GM23248 (cell line): Measurements from ENCODE around the gene RIC3. TPM values are rescaled to one million over a fixed set of nuclear protein-coding genes. Genes with fewer than 3 reads are reported as not detected.

Experiments
- DNase-seq: peaks from one replicate; pipeline ENCODE4 v3.0.0-alpha.2; 2015
- H2AFZ ChIP-seq: fragments of 200-600 bp; sonication (generic); 2 replicates; pipeline ENCODE4 v1.6.1; 2016; ENCODE audit warnings: antibody characterized with exemption
- H3F3A ChIP-seq: fragments of 200-600 bp; sonication (generic); 2 replicates; pipeline ENCODE4 v1.6.1; 2016; ENCODE audit warnings: mild to moderate bottlenecking, antibody characterized with exemption, mixed run types; ENCODE audit not compliant: insufficient read depth
- H3K27ac ChIP-seq: fragments of 200-600 bp; sonication (generic); 2 replicates; pipeline ENCODE4 v1.5.1; 2016; ENCODE audit warnings: mild to moderate bottlenecking
- H3K27me3 ChIP-seq: fragments of 200-600 bp; sonication (generic); replicated peaks from 2 replicates; pipeline ENCODE4 v1.6.1; 2016; ENCODE audit warnings: mild to moderate bottlenecking; ENCODE audit not compliant: insufficient read depth
- H3K36me3 ChIP-seq: fragments of 200-600 bp; sonication (generic); 2 replicates; pipeline ENCODE4 v1.6.1; 2016; ENCODE audit warnings: low read depth, mild to moderate bottlenecking
- H3K4me1 ChIP-seq: fragments of 200-600 bp; sonication (generic); 2 replicates; pipeline ENCODE4 v1.6.1; 2016; ENCODE audit warnings: mild to moderate bottlenecking; ENCODE audit not compliant: insufficient read depth
- H3K4me2 ChIP-seq: fragments of 200-600 bp; sonication (generic); one replicate; pipeline ENCODE4 v1.6.1; 2016; ENCODE audit warnings: mild to moderate bottlenecking; ENCODE audit not compliant: unreplicated experiment
- H3K4me3 ChIP-seq: fragments of 200-600 bp; sonication (generic); 2 replicates; pipeline ENCODE4 v1.5.1; 2016; ENCODE audit warnings: mild to moderate bottlenecking
- H3K79me2 ChIP-seq: fragments of 200-600 bp; sonication (generic); 2 replicates; pipeline ENCODE4 v1.6.1; 2016; ENCODE audit warnings: mild to moderate bottlenecking; ENCODE audit not compliant: insufficient read depth
- H3K9ac ChIP-seq: fragments of 200-600 bp; sonication (generic); 2 replicates; pipeline ENCODE4 v1.6.1; 2016; ENCODE audit warnings: mild to moderate bottlenecking
- H3K9me2 ChIP-seq: fragments of 200-600 bp; sonication (generic); 2 replicates; pipeline ENCODE4 v1.6.1; 2016; ENCODE audit warnings: mixed run types, mild to moderate bottlenecking, moderate library complexity; ENCODE audit not compliant: insufficient read depth
- H3K9me3 ChIP-seq: fragments of 200-600 bp; sonication (generic); one replicate; pipeline ENCODE4 v1.6.1; 2017; ENCODE audit warnings: low read depth
- H4K20me1 ChIP-seq: fragments of 200-600 bp; sonication (generic); 2 replicates; pipeline ENCODE4 v1.6.0; 2016; ENCODE audit not compliant: insufficient read depth
- EZH2 ChIP-seq: fragments of 200-600 bp; sonication (generic); IDR thresholded peaks from 2 replicates; pipeline ENCODE4 v1.6.1; 2018; ENCODE audit warnings: antibody characterized with exemption, mild to moderate bottlenecking; ENCODE audit not compliant: insufficient read depth, poor library complexity, severe bottlenecking
- EZH2phosphoT487 ChIP-seq: fragments of 200-600 bp; sonication (generic); IDR thresholded peaks from 2 replicates; pipeline ENCODE4 v1.6.1; 2018; ENCODE audit warnings: antibody characterized with exemption, moderate library complexity, mild to moderate bottlenecking, low read depth; ENCODE audit not compliant: insufficient read depth
- WGBS, 2 experiments: methylation state at CpG; one replicate each; pipeline ENCODE4 v1.1.6; 2015 to 2017; ENCODE audit warnings: low lambda C conversion rate in 2 of 2, low coverage in 1 of 2; ENCODE audit errors: missing lambda C conversion rate in 2 of 2; 5-methylcytosine and 5-hydroxymethylcytosine counted together
- in situ Hi-C: fragments of 300-500 bp; cut with MboI; formaldehyde crosslinking; loops from 2 replicates; pipeline ENCODE4 v1.15.0; 2020
- polyA plus RNA-seq: library from polyadenylated mRNA; unstranded; fragments of >200 nt; fragmentation: Nextera tagmentation; extraction: Ambion mirVana; gene quantifications from 2 replicates; pipeline ENCODE4 v1.2.1, GENCODE V29; 2016
- total RNA-seq: library from RNA; depleted of rRNA; stranded (reverse); fragments of >200 nt; shearing (Covaris generic); gene quantifications from 2 replicates; pipeline ENCODE4 v1.2.3, GENCODE V29; 2014

RIC3 gene
- total and polyA plus RNA-seq, 2 experiments from 2014 or later: 0.06 TPM; not detected in 1

- Histone ChIP-seq H3K9ac (no peak overlapping the region), H3K36me3 (peaks cover 7% of the 10 kb centered on the region; the same call in 1 of the 2 replicates), H3K4me3 (no peak overlapping the region), H3K9me3 (no peaks in the 10 kb centered on the region), H3K27me3 (no peaks in the 10 kb centered on the region), H3K27ac (no peak overlapping the region), H3K9me2 (no peaks in the 10 kb centered on the region), H3K79me2 (no peaks in the 10 kb centered on the region), H2AFZ (no peak overlapping the region), H3K4me1 (no peaks in the 10 kb centered on the region), H4K20me1 (no peaks in the 10 kb centered on the region), H3F3A (no peaks in the 10 kb centered on the region), H3K4me2 (peak overlapping the region; percentile 13)
- DNase-seq: peak; percentile 9
- in situ Hi-C loops: no loop called here
- TF ChIP-seq EZH2 (no peak), EZH2phosphoT487 (no peak)
- 9 to 13% methylated on average over 8 of the region's 8 CpGs for WGBS, 2 experiments
Observed at GRCh38 chr11:8111636-8112035, 57.2 kb downstream of the RIC3 start.

- no peaks in the 10 kb centered on the region for H3K4me1 ChIP-seq
- no peaks in the 10 kb centered on the region for H3K79me2 ChIP-seq
- 69 to 79% methylated on average over 4 of the region's 4 CpGs for WGBS, 2 experiments
- no peak for TF ChIP-seq EZH2phosphoT487
- no peak for TF ChIP-seq EZH2
- no peak overlapping the region for H2AFZ ChIP-seq
- no peaks in the 10 kb centered on the region for H4K20me1 ChIP-seq
- H3K9ac ChIP-seq: no peak overlapping the region
- H3K4me2 ChIP-seq: no peak overlapping the region
- no peak for DNase-seq
- no peak overlapping the region for H3K4me3 ChIP-seq
- H3K9me2 ChIP-seq: no peaks in the 10 kb centered on the region
- no peaks in the 10 kb centered on the region for H3K9me3 ChIP-seq
- in situ Hi-C loops: no loop called here
- H3K27ac ChIP-seq: no peak overlapping the region
- H3F3A ChIP-seq: no peaks in the 10 kb centered on the region
- H3K36me3 ChIP-seq: peaks cover 7% of the 10 kb centered on the region; the same call in 1 of the 2 replicates
- no peaks in the 10 kb centered on the region for H3K27me3 ChIP-seq
Observed at GRCh38 chr11:8110396-8110795, 58.4 kb downstream of the RIC3 start.

GRCh38 chr11:8109675-8110074 is 59.1 kb downstream of the RIC3 start:
- no peaks in the 10 kb centered on the region for H4K20me1 ChIP-seq
- no peaks in the 10 kb centered on the region for H3K27me3 ChIP-seq
- H3K4me3 ChIP-seq: no peak overlapping the region
- in situ Hi-C loops: loop anchor here (10.0 kb wide), 1 partner anchor 205 kb away; no protein-coding TSS in a partner anchor
- no peaks in the 10 kb centered on the region for H3K4me1 ChIP-seq
- H3K9ac ChIP-seq: no peak overlapping the region
- DNase-seq: no peak
- H3K4me2 ChIP-seq: no peak overlapping the region
- peaks cover 7% of the 10 kb centered on the region; the same call in 1 of the 2 replicates for H3K36me3 ChIP-seq
- H3K79me2 ChIP-seq: no peaks in the 10 kb centered on the region
- TF ChIP-seq EZH2phosphoT487: no peak
- no peak for TF ChIP-seq EZH2
- no peak overlapping the region for H3K27ac ChIP-seq
- no peaks in the 10 kb centered on the region for H3K9me3 ChIP-seq
- no peaks in the 10 kb centered on the region for H3F3A ChIP-seq
- no peaks in the 10 kb centered on the region for H3K9me2 ChIP-seq
- H2AFZ ChIP-seq: no peak overlapping the region

GRCh38 chr11:8108421-8108820 is 60.4 kb downstream of the RIC3 start:
- H4K20me1 ChIP-seq: no peaks in the 10 kb centered on the region
- no peak overlapping the region for H3K4me3 ChIP-seq
- in situ Hi-C loops: loop anchor here (10.0 kb wide), 1 partner anchor 204 kb away; no protein-coding TSS in a partner anchor
- H2AFZ ChIP-seq: no peak overlapping the region
- TF ChIP-seq EZH2: no peak
- no peaks in the 10 kb centered on the region for H3K9me2 ChIP-seq
- peaks cover 7% of the 10 kb centered on the region; the same call in 1 of the 2 replicates for H3K36me3 ChIP-seq
- H3K27ac ChIP-seq: no peak overlapping the region
- H3K9ac ChIP-seq: no peak overlapping the region
- H3K79me2 ChIP-seq: no peaks in the 10 kb centered on the region
- H3K27me3 ChIP-seq: no peaks in the 10 kb centered on the region
- H3F3A ChIP-seq: no peaks in the 10 kb centered on the region
- no peak for DNase-seq
- H3K4me1 ChIP-seq: no peaks in the 10 kb centered on the region
- H3K9me3 ChIP-seq: no peaks in the 10 kb centered on the region
- WGBS, 2 experiments: 82 to 85% methylated on average over 2 of the region's 2 CpGs
- no peak overlapping the region for H3K4me2 ChIP-seq

GRCh38 chr11:8107642-8108041 is 61.2 kb downstream of the RIC3 start:
- 71 to 76% methylated on average over 5 of the region's 5 CpGs for WGBS, 2 experiments
- H3K4me2 ChIP-seq: no peak overlapping the region
- in situ Hi-C loops: loop anchor here (10.0 kb wide), 1 partner anchor 203 kb away; no protein-coding TSS in a partner anchor

More at GRCh38 chr11:8107642-8108041, 61.2 kb downstream of the RIC3 start:
- Histone ChIP-seq H3K9ac (no peak overlapping the region), H4K20me1 (no peaks in the 10 kb centered on the region), H2AFZ (no peak overlapping the region), H3K9me2 (no peaks in the 10 kb centered on the region), H3K79me2 (no peaks in the 10 kb centered on the region), H3F3A (no peaks in the 10 kb centered on the region), H3K4me1 (no peaks in the 10 kb centered on the region), H3K36me3 (peaks cover 7% of the 10 kb centered on the region; the same call in 1 of the 2 replicates), H3K4me3 (no peak overlapping the region), H3K27ac (no peak overlapping the region), H3K9me3 (no peaks in the 10 kb centered on the region), H3K27me3 (no peaks in the 10 kb centered on the region)
- no peak for TF ChIP-seq EZH2phosphoT487
- TF ChIP-seq EZH2: no peak
- no peak for DNase-seq
